ENCODE measurements around the gene SPANXN3. TPM values are rescaled to one million over a fixed set of nuclear protein-coding genes. Genes with fewer than 3 reads are reported as not detected.

The SPANXN3 gene
- total RNA-seq, 1 experiment from 2014 or later = not detected

DNA sequence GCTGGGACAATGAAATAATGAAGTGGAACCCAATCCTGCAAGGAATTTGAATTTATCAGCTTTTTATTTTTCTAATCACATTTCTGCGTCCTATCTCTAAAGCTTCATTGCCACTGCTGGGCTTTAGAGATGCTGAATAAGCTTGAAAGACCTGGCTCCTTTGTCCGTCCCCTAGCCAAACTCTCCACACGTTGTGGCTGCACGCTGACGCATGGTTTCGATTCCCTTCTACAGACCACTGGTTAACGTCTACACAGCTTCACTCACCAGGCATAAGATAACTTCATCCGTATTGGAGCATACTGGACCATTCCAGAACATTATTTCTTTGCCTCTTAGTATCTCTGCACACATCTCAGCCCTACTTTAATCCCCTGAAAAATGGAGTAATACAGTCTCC is 31.2 kb downstream of the SPANXN3 start:
- in situ Hi-C loops (cut with HindIII; ENCODE audit: low pct_unique_long_range_greater_than_20kb, low sequenced_read_pairs) = no loop called here
- TF ChIP-seq SIN3A (IDR thresholded peaks at IDR 0.05; ENCODE audit: borderline replicate concordance, insufficient read depth, low read depth, low read length) (no peak), CTCF (IDR thresholded peaks at IDR 0.05) (no peak), TCF7L2 (IDR thresholded peaks at IDR 0.05; ENCODE audit: low read depth, low read length) (no peak), REST (IDR thresholded peaks at IDR 0.05; ENCODE audit: insufficient read depth in 1 of 2, low read depth in 2 of 2, low read length in 1 of 2) (no peak)
- H3K4me3 ChIP-seq (ENCODE audit: low read depth in 2 of 2, low read length in 2 of 2) = no peak overlapping the region
- no peaks in the 10 kb centered on the region for H3K4me1 ChIP-seq (ENCODE audit: control insufficient read depth, insufficient read depth, low read length)
- no peak overlapping the region for H3K27ac ChIP-seq (ENCODE audit: low read length)
- no peaks in the 10 kb centered on the region for H3K27me3 ChIP-seq (ENCODE audit: control insufficient read depth, insufficient read depth, low read length)
- intact Hi-C loops (cut with micrococcal nuclease; ENCODE audit: unreplicated experiment) = no loop called here
- no TSS peak for BruUV-seq (replicated peaks)
- no peak for DNase-seq (ENCODE audit: low read depth, low spot score)
- CTCF ChIA-PET = no interaction called here
- H3K9me3 ChIP-seq (ENCODE audit: control insufficient read depth, insufficient read depth, low read depth, low read length) = no peaks in the 10 kb centered on the region
- no peak for ATAC-seq
- no peaks in the 10 kb centered on the region for H3K36me3 ChIP-seq (ENCODE audit: control insufficient read depth, insufficient read depth, low read length)
- POLR2A ChIA-PET = no interaction called here

- intact Hi-C loops (cut with micrococcal nuclease; ENCODE audit: unreplicated experiment) = no loop called here
- H3K4me3 ChIP-seq (ENCODE audit: low read depth in 2 of 2, low read length in 2 of 2) = no peak overlapping the region
These were observed 40.5 kb downstream of the SPANXN3 start for GRCh38 chrX:143476751-143477150.

More at GRCh38 chrX:143476751-143477150, 40.5 kb downstream of the SPANXN3 start:
- no peak for TF ChIP-seq POLR2AphosphoS5 (IDR thresholded peaks at IDR 0.05; ENCODE audit: low read depth, low read length)
- TF ChIP-seq CTCF (IDR thresholded peaks at IDR 0.05) = no peak
- no peak for TF ChIP-seq TCF7L2 (IDR thresholded peaks at IDR 0.05; ENCODE audit: low read depth, low read length)
- no peak for TF ChIP-seq REST (IDR thresholded peaks at IDR 0.05; ENCODE audit: insufficient read depth in 1 of 2, low read depth in 2 of 2, low read length in 1 of 2)
- TF ChIP-seq SIN3A (IDR thresholded peaks at IDR 0.05; ENCODE audit: borderline replicate concordance, insufficient read depth, low read depth, low read length) = no peak
- no peaks in the 10 kb centered on the region for H3K9me3 ChIP-seq (ENCODE audit: control insufficient read depth, insufficient read depth, low read depth, low read length)
- DNase-seq (ENCODE audit: low read depth, low spot score) = no peak
- no peaks in the 10 kb centered on the region for H3K36me3 ChIP-seq (ENCODE audit: control insufficient read depth, insufficient read depth, low read length)
- POLR2A ChIA-PET = no interaction called here
- no peaks in the 10 kb centered on the region for H3K4me1 ChIP-seq (ENCODE audit: control insufficient read depth, insufficient read depth, low read length)
- BruUV-seq (replicated peaks) = no TSS peak
- ATAC-seq = no peak
- no peak overlapping the region for H3K27ac ChIP-seq (ENCODE audit: low read length)
- CTCF ChIA-PET = no interaction called here
- H3K27me3 ChIP-seq (ENCODE audit: control insufficient read depth, insufficient read depth, low read length) = no peaks in the 10 kb centered on the region
- in situ Hi-C loops (cut with HindIII; ENCODE audit: low pct_unique_long_range_greater_than_20kb, low sequenced_read_pairs) = no loop called here

Data from Panc1 (cell line).